Measurements from ENCODE around the gene CAV1.
"Not testable (repeated sequence)": the region's sequence is repeated elsewhere in the genome, so short reads cannot be mapped to it uniquely, and the experiment has no call there.

The CAV1 gene

GRCh38 chr7:116484389-116484788, 40.4 kb upstream of the CAV1 start:
- H3K36me3 ChIP-seq (replicated peaks in 1 of 2; ENCODE audit: control insufficient read depth in 2 of 2, insufficient read depth in 2 of 2, low read length in 2 of 2); H2AFZ ChIP-seq (ENCODE audit: low read length); H2AK5ac ChIP-seq (ENCODE audit: low read depth, low read length); H3K27ac ChIP-seq (replicated peaks; ENCODE audit: low read length); H4K91ac ChIP-seq (ENCODE audit: low read depth, low read length, poor library complexity); H3K23ac ChIP-seq (ENCODE audit: low read depth, low read length, poor library complexity); H3K4me2 ChIP-seq (ENCODE audit: insufficient read depth, low read length, poor library complexity, severe bottlenecking); H3K18ac ChIP-seq (ENCODE audit: low read length); H2BK12ac ChIP-seq (ENCODE audit: low read length); H2BK120ac ChIP-seq (ENCODE audit: low read depth, low read length); H2BK5ac ChIP-seq (ENCODE audit: low read length); H3K9me3 ChIP-seq (replicated peaks in 1 of 2; ENCODE audit: control insufficient read depth in 2 of 2, insufficient read depth in 1 of 2, low read depth in 1 of 2, low read length in 2 of 2); H3K4me1 ChIP-seq (ENCODE audit: control insufficient read depth in 2 of 2, insufficient read depth in 1 of 2, low read depth in 1 of 2, low read length in 2 of 2); H3K4ac ChIP-seq (ENCODE audit: low read length); H3K14ac ChIP-seq (ENCODE audit: low read length); H3K9ac ChIP-seq (ENCODE audit: low read depth, low read length, poor library complexity); H4K8ac ChIP-seq (ENCODE audit: low read depth, low read length); H3K27me3 ChIP-seq (ENCODE audit: control insufficient read depth in 3 of 3, insufficient read depth in 3 of 3, low read depth in 1 of 3, low read length in 3 of 3); H3K79me1 ChIP-seq (ENCODE audit: low read depth, low read length); H3K4me3 ChIP-seq (ENCODE audit: low read length in 2 of 2); H2BK15ac ChIP-seq (ENCODE audit: low read length); DNase-seq (ENCODE audit: low spot score): not testable (repeated sequence)
- WGBS, 2 donors (ENCODE audit: extremely low coverage in 2 of 2, insufficient read length in 2 of 2, insufficient replicate concordance in 1 of 2) = no CpG with 5 or more reads among the region's 4 CpGs

- H3K9me3 ChIP-seq (replicated peaks in 1 of 2; ENCODE audit: control insufficient read depth in 2 of 2, insufficient read depth in 1 of 2, low read depth in 1 of 2, low read length in 2 of 2) = no peaks in the 10 kb centered on the region
- no peak overlapping the region for H4K8ac ChIP-seq (ENCODE audit: low read depth, low read length)
- H3K14ac ChIP-seq (ENCODE audit: low read length) = no peak overlapping the region
- no peak overlapping the region for H2BK12ac ChIP-seq (ENCODE audit: low read length)
- no peak overlapping the region for H3K4me3 ChIP-seq (ENCODE audit: low read length in 2 of 2)
- no peak overlapping the region for H3K27ac ChIP-seq (replicated peaks; ENCODE audit: low read length)
- no peak overlapping the region for H3K4ac ChIP-seq (ENCODE audit: low read length)
- no peak overlapping the region for H4K91ac ChIP-seq (ENCODE audit: low read depth, low read length, poor library complexity)
- no CpG with 5 or more reads among the region's 5 CpGs for WGBS, 2 donors (ENCODE audit: extremely low coverage in 2 of 2, insufficient read length in 2 of 2, insufficient replicate concordance in 1 of 2)
- H3K36me3 ChIP-seq (replicated peaks in 1 of 2; ENCODE audit: control insufficient read depth in 2 of 2, insufficient read depth in 2 of 2, low read length in 2 of 2) = no peaks in the 10 kb centered on the region
- H3K9ac ChIP-seq (ENCODE audit: low read depth, low read length, poor library complexity) = no peak overlapping the region
- no peak overlapping the region for H2AFZ ChIP-seq (ENCODE audit: low read length)
- H3K23ac ChIP-seq (ENCODE audit: low read depth, low read length, poor library complexity) = no peak overlapping the region
- no peaks in the 10 kb centered on the region for H3K4me1 ChIP-seq (ENCODE audit: control insufficient read depth in 2 of 2, insufficient read depth in 1 of 2, low read depth in 1 of 2, low read length in 2 of 2)
- no peak overlapping the region for H2BK15ac ChIP-seq (ENCODE audit: low read length)
- H3K79me1 ChIP-seq (ENCODE audit: low read depth, low read length) = no peaks in the 10 kb centered on the region
- H3K18ac ChIP-seq (ENCODE audit: low read length) = no peak overlapping the region
- H3K4me2 ChIP-seq (ENCODE audit: insufficient read depth, low read length, poor library complexity, severe bottlenecking) = no peak overlapping the region
- no peak overlapping the region for H2AK5ac ChIP-seq (ENCODE audit: low read depth, low read length)
- no peak for DNase-seq (ENCODE audit: low spot score)
- H3K27me3 ChIP-seq (ENCODE audit: control insufficient read depth in 3 of 3, insufficient read depth in 3 of 3, low read depth in 1 of 3, low read length in 3 of 3) = no peaks in the 10 kb centered on the region
- H2BK5ac ChIP-seq (ENCODE audit: low read length) = no peak overlapping the region
- H2BK120ac ChIP-seq (ENCODE audit: low read depth, low read length) = no peak overlapping the region
These were observed 36.8 kb upstream of the CAV1 start for GRCh38 chr7:116487907-116488521.

GRCh38 chr7:116490351-116490750, 34.5 kb upstream of the CAV1 start:
- Histone ChIP-seq H3K9me3 (replicated peaks in 1 of 2; ENCODE audit: control insufficient read depth in 2 of 2, insufficient read depth in 1 of 2, low read depth in 1 of 2, low read length in 2 of 2) (no peaks in the 10 kb centered on the region), H3K36me3 (replicated peaks in 1 of 2; ENCODE audit: control insufficient read depth in 2 of 2, insufficient read depth in 2 of 2, low read length in 2 of 2) (no peaks in the 10 kb centered on the region)

GRCh38 chr7:116491887-116492653, 32.8 kb upstream of the CAV1 start:
- no CpG with 5 or more reads among the region's 3 CpGs for whole genome bisulfite sequencing, 2 donors (ENCODE audit: extremely low coverage in 2 of 2, insufficient read length in 2 of 2, insufficient replicate concordance in 1 of 2)

More at GRCh38 chr7:116490351-116490750, 34.5 kb upstream of the CAV1 start:
- Histone ChIP-seq H2BK15ac (ENCODE audit: low read length) (no peak overlapping the region), H3K4me2 (ENCODE audit: insufficient read depth, low read length, poor library complexity, severe bottlenecking) (no peak overlapping the region), H4K91ac (ENCODE audit: low read depth, low read length, poor library complexity) (no peak overlapping the region), H3K18ac (ENCODE audit: low read length) (no peak overlapping the region), H2BK120ac (ENCODE audit: low read depth, low read length) (no peak overlapping the region), H3K14ac (ENCODE audit: low read length) (no peak overlapping the region), H2BK12ac (ENCODE audit: low read length) (no peak overlapping the region), H4K8ac (ENCODE audit: low read depth, low read length) (no peak overlapping the region), H3K4me3 (ENCODE audit: low read length in 2 of 2) (no peak overlapping the region), H3K79me1 (ENCODE audit: low read depth, low read length) (no peaks in the 10 kb centered on the region), H3K27me3 (ENCODE audit: control insufficient read depth in 3 of 3, insufficient read depth in 3 of 3, low read depth in 1 of 3, low read length in 3 of 3) (no peaks in the 10 kb centered on the region), H2AFZ (ENCODE audit: low read length) (no peak overlapping the region), H3K23ac (ENCODE audit: low read depth, low read length, poor library complexity) (no peak overlapping the region), H3K4ac (ENCODE audit: low read length) (no peak overlapping the region), H3K27ac (replicated peaks; ENCODE audit: low read length) (no peak overlapping the region), H3K4me1 (ENCODE audit: control insufficient read depth in 2 of 2, insufficient read depth in 1 of 2, low read depth in 1 of 2, low read length in 2 of 2) (no peaks in the 10 kb centered on the region), H2AK5ac (ENCODE audit: low read depth, low read length) (no peak overlapping the region), H2BK5ac (ENCODE audit: low read length) (no peak overlapping the region), H3K9ac (ENCODE audit: low read depth, low read length, poor library complexity) (no peak overlapping the region)
- no CpG with 5 or more reads among the region's 2 CpGs for WGBS, 2 donors (ENCODE audit: extremely low coverage in 2 of 2, insufficient read length in 2 of 2, insufficient replicate concordance in 1 of 2)
- no peak for DNase-seq (ENCODE audit: low spot score)

More at GRCh38 chr7:116491887-116492653, 32.8 kb upstream of the CAV1 start:
- no peak overlapping the region for H3K14ac ChIP-seq (ENCODE audit: low read length)
- H3K9ac ChIP-seq (ENCODE audit: low read depth, low read length, poor library complexity) = no peak overlapping the region
- H3K27ac ChIP-seq (replicated peaks; ENCODE audit: low read length) = no peak overlapping the region
- H4K91ac ChIP-seq (ENCODE audit: low read depth, low read length, poor library complexity) = no peak overlapping the region
- H4K8ac ChIP-seq (ENCODE audit: low read depth, low read length) = no peak overlapping the region
- no peaks in the 10 kb centered on the region for H3K79me1 ChIP-seq (ENCODE audit: low read depth, low read length)
- no peak overlapping the region for H3K4me2 ChIP-seq (ENCODE audit: insufficient read depth, low read length, poor library complexity, severe bottlenecking)
- H2BK5ac ChIP-seq (ENCODE audit: low read length) = no peak overlapping the region
- H3K9me3 ChIP-seq (replicated peaks in 1 of 2; ENCODE audit: control insufficient read depth in 2 of 2, insufficient read depth in 1 of 2, low read depth in 1 of 2, low read length in 2 of 2) = no peaks in the 10 kb centered on the region
- no peak overlapping the region for H2AK5ac ChIP-seq (ENCODE audit: low read depth, low read length)
- H3K23ac ChIP-seq (ENCODE audit: low read depth, low read length, poor library complexity) = no peak overlapping the region
- H3K27me3 ChIP-seq (ENCODE audit: control insufficient read depth in 3 of 3, insufficient read depth in 3 of 3, low read depth in 1 of 3, low read length in 3 of 3) = no peaks in the 10 kb centered on the region
- no peak overlapping the region for H2BK12ac ChIP-seq (ENCODE audit: low read length)
- no peak overlapping the region for H2AFZ ChIP-seq (ENCODE audit: low read length)
- H3K4me3 ChIP-seq (ENCODE audit: low read length in 2 of 2) = no peak overlapping the region
- H3K4me1 ChIP-seq (ENCODE audit: control insufficient read depth in 2 of 2, insufficient read depth in 1 of 2, low read depth in 1 of 2, low read length in 2 of 2) = no peaks in the 10 kb centered on the region
- no peak for DNase-seq (ENCODE audit: low spot score)
- no peak overlapping the region for H3K4ac ChIP-seq (ENCODE audit: low read length)
- H3K36me3 ChIP-seq (replicated peaks in 1 of 2; ENCODE audit: control insufficient read depth in 2 of 2, insufficient read depth in 2 of 2, low read length in 2 of 2) = no peaks in the 10 kb centered on the region
- no peak overlapping the region for H3K18ac ChIP-seq (ENCODE audit: low read length)
- H2BK15ac ChIP-seq (ENCODE audit: low read length) = no peak overlapping the region
- H2BK120ac ChIP-seq (ENCODE audit: low read depth, low read length) = no peak overlapping the region

Data from neuronal stem cell (in vitro differentiated cells).